Ovary (tissue), 3 donors: ENCODE data around the gene NEIL3.

Experiments
- EP300 ChIP-seq: sonication (generic); formaldehyde crosslinking; IDR thresholded peaks from one replicate; pipeline ENCODE4 v1.6.1; 2017; ENCODE audit warnings: antibody characterized with exemption
- POLR2A ChIP-seq: fragments of 450-650 bp; IDR thresholded peaks from one replicate; pipeline ENCODE4 v1.6.1; 2017; ENCODE audit warnings: antibody characterized with exemption, mild to moderate bottlenecking, moderate library complexity
- TF ChIP-seq, protein P1 (sequence below), 3 donors: fragments of 450-650 bp in 2 of 3; fragments of 200-600 bp in 1 of 3; IDR thresholded peaks; one replicate each; pipeline versions ENCODE4 v1.5.1 to v1.8.0; 2016 to 2022; ENCODE audit warnings: antibody characterized with exemption in 3 of 3, mild to moderate bottlenecking in 1 of 3
- donor health status: DM: no; HTN: no; CAD: no.

DNA sequence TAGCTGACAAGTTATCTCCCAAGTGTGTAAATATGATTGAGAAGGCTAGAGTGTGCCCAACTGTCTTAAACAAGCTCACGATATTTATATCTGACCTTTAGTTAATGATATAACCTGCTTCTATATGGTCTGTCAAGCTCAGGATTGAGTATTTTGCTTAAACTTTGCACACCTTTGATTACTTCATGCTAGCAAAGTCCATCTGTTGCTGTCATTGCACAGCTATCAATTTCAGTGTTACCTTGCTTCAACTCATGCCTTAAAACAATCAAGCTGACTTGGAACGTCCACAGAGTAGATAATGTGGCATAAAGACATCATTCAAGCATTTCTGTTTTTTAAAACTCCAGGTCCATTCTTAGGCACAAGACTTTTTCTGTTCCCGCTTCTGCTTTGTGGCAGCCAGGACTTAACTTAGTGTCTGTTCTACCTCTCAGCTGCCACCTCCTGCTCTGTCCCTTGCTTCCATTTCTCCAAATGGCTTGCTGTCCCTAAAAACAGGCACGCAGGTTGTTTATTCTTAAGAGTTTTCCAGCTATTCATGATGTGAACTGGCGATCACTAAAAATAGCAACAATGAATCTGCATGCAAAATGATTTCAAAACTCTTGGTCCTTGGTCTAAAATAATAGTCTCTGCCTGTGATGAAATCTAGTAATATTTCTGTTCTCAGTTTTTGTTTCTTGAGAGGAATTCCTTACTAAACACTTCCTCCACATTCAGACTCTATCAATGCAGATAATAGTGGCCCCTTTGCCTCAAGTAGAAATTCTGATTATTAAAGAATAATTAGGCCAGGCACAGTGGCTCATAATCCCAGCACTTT lies 16.3 kb upstream of the NEIL3 start:
- no peak for TF ChIP-seq POLR2A
- TF ChIP-seq, protein P1, sequence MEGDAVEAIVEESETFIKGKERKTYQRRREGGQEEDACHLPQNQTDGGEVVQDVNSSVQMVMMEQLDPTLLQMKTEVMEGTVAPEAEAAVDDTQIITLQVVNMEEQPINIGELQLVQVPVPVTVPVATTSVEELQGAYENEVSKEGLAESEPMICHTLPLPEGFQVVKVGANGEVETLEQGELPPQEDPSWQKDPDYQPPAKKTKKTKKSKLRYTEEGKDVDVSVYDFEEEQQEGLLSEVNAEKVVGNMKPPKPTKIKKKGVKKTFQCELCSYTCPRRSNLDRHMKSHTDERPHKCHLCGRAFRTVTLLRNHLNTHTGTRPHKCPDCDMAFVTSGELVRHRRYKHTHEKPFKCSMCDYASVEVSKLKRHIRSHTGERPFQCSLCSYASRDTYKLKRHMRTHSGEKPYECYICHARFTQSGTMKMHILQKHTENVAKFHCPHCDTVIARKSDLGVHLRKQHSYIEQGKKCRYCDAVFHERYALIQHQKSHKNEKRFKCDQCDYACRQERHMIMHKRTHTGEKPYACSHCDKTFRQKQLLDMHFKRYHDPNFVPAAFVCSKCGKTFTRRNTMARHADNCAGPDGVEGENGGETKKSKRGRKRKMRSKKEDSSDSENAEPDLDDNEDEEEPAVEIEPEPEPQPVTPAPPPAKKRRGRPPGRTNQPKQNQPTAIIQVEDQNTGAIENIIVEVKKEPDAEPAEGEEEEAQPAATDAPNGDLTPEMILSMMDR (IDR thresholded peaks at IDR 0.05) = no peak
- TF ChIP-seq EP300 = no peak
